Inflammatory macrophage (primary cell): Measurements from ENCODE around the gene RAB3GAP2.
"Not testable (repeated sequence)": the region's sequence is repeated elsewhere in the genome, so short reads cannot be mapped to it uniquely, and the experiment has no call there.

Source experiments
- DNase-seq, 2 donors: peaks; one replicate each; pipeline ENCODE4 v3.0.0-alpha.2; 2020 to 2022

Gene RAB3GAP2

GRCh38 chr1:220195701-220196100 is 76.6 kb downstream of the RAB3GAP2 start:
- no peak for DNase-seq

GRCh38 chr1:220189750-220190347 is 82.4 kb downstream of the RAB3GAP2 start:
- peak in 1 of 2 donors; percentile 22 for DNase-seq

DNA sequence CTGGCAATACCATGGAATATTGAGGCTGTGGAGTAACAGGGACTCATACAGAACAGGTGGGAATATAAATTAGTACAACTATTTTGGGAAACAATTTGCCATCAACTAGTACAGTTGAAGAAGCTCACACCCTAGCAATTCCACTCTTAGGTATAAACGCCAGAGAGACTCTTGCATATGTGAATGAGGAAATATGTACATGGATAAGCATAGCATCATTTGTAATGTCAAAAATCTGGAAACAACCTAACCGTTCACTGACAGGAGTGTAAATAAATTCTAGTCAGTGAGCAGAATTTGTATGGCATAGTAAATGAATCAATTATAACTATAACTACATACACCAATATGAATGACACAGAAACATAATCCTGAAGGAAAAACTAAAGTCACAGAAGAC is 83.7 kb downstream of the RAB3GAP2 start:
- no peak for DNase-seq

DNA sequence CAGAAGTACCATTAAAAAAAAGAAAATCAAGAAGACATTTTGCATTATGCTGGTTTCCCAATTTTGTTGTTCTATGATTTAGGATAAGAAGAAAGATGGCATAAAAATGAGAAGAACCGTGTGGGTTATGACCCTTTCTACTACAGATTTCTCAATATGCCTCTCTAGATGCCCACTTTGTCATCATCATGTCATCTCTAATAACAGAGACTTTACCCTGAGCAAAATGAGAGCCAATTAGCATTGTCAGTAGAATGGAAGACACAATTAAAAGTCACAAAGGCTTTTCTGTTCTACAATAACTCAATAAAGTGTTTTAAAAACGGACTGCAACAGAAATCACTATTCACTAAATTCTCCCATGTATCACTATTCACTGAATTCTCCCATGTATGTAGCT is 85.5 kb downstream of the RAB3GAP2 start:
- no peak for DNase-seq

DNA sequence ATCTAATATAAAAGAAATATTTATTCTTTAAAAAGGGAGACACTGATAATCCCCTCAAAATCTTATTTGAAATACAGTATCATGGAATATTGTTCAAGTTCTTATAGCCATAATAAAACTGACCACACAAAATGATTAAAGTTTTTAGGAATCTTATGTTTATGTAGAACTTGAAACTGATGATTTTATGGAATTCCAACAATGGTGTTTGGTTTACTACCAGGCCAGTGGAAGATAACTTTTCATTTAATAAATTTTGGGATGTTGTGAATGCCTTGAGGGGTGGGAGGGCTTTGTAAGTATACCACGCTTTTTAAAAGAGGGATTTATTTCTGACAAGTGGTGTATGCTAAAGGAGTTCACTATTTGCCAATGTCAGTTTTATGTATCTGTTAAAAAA is 87.7 kb downstream of the RAB3GAP2 start:
- DNase-seq: no peak

- DNase-seq: no peak
These were observed 89.6 kb downstream of the RAB3GAP2 start for GRCh38 chr1:220182656-220183055.

GRCh38 chr1:220182111-220182510 is 90.1 kb downstream of the RAB3GAP2 start:
- no peak for DNase-seq

DNA sequence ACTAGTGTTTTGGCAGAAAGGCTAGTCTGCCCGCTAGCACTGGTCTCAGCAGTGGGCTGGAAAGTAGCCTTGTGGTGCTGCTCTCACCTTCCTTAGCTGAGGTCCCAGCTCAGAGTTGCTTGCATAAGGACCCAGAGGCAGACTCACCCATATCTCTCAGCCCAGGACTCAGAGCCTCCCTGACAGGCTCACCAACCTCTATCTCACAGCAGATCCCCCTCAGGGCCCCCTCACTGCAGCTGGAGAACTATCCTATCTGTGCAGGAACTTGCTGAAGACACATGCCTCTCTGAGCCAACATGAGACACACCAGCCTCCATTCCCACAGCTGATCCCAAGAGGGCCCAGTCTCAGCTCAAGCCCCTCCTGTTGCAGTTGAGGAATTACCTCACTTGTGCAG is 95.7 kb downstream of the RAB3GAP2 start:
- DNase-seq: no peak

- DNase-seq: no peak
These were observed 101.3 kb downstream of the RAB3GAP2 start for GRCh38 chr1:220170836-220171526.

DNA sequence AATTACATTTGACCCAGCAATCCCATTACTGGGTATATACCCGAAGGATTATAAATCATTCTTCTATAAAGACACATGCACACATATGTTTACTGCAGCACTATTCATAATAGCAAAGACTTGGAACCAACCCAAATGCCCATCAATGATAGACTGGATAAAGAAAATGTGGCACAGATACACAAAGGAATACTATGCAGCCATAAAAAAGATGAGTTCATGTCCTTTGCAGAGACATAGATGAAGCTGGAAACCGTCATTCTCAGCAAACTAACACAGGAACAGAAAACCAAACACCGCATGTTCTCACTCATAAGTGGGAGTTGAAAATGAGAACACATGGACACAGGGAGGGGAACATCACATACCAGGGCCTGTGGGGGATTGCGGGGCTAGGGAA is 102.4 kb downstream of the RAB3GAP2 start:
- DNase-seq: not testable (repeated sequence)

DNA sequence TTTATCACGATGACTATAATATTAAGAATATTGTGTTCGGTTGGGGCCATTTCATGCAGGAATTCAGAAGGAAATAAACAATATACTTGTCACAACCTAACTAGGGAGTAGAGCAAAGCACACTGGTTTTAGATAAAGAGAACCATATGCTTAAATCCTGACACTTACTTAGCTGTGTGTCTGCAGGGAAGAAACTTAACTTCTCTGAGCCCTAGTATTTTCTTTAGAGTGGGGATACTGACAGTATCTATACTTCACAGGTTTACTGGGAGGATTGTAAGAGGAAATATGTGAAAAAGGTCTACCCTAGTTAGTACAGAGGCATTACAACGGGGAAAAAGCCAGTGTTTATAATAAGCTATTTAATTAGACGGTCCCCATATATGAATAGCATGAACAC is 105.4 kb downstream of the RAB3GAP2 start:
- no peak for DNase-seq

DNA sequence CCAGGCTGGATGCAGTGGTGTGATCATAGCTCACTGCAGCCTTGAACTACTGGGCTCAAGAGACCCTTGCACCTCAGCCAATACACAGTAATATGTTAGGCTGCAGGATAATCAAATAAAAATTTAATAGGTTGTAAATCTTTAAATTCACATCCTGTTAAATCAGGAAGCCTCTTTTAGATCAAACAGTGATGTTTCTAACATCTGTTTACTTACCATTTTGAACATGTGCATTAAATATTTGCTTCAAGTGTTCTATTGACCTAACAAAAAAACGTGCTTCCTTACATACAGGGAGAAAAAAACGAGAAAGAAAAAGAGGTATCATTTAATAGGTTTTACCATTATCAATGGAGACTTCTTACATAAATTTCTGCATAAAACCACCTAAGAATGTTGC is 107.7 kb downstream of the RAB3GAP2 start:
- DNase-seq: no peak

DNA sequence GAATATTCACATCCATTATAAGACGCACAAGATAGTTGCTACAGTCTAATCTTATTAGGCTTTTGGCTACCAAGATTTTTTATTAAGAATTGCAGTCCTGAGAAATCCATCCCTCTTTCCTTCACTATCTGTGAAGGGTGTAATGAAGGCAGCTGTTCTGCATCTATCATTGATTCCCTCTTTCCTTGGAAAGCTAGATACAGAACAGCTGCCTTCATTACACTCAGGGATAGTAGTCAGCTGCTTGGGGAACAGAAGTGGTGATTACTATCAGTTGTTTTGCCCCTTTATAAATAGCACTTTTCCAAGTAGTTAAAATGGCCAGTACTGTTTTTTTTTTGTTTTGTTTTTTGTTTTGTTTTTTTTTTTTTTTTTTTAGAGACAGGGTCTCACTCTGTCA is 108.1 kb downstream of the RAB3GAP2 start:
- DNase-seq: no peak

GRCh38 chr1:220160027-220160426 is 112.2 kb downstream of the RAB3GAP2 start:
- DNase-seq: no peak

DNA sequence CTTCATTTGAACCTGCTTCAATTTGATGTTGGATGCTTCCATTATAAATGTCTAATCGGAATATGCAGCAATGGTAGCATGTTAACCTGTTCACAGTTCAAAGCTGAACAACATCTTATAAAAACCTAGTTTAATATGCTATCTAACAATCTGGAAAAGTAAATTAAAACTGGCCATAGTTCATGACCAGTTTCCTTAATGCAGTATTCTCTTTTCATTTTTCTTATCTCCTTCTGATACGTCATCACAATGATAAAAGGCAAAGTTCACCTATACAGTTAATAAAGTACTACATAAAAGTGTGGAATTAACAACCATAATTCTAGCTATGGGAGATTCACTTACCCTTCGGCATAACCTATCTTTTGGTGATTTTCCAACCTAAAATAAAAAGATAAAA is 113.2 kb downstream of the RAB3GAP2 start:
- no peak for DNase-seq

DNA sequence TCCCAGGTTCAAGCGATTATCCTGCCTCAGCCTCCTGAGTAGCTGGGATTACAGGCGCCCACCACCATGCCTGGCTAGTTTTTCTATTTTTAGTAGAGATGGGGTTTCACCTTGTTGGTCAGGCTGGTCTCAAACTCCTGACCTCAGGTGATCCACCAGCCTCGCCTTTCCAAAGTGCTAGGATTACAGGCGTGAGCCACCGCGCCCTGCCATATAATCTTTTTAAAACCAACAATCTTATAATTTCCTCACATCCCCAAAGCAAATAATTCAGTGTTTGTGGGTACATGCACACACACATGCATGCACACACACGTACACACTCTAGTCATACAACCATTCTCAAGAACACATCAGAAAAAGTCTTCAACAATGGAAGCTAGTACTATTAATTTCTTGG is 113.7 kb downstream of the RAB3GAP2 start:
- DNase-seq: not testable (repeated sequence)

DNA sequence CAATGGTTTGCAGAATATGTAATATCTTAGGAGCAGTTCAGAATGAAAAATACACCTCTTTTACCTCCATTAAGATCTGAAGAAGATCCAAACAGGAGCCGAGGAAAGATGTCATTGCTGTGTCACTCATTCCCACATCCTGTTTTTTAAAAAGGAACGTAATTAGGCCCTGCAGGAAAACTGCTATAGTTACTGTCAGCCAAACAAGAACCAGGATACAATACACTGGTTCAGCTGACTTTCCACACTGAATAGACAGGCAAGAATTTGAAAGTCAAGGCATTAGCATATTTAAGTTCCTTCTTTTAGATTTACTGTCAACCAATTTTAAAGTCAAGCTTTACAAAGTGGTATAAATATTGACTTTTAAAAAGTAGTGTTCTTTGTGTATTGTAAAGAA is 114.5 kb downstream of the RAB3GAP2 start:
- DNase-seq: no peak

GRCh38 chr1:220156620-220157146 is 115.6 kb downstream of the RAB3GAP2 start:
- no peak for DNase-seq

GRCh38 chr1:220153147-220153546 is 119.1 kb downstream of the RAB3GAP2 start:
- DNase-seq: no peak

GRCh38 chr1:220151454-220151853 is 120.8 kb downstream of the RAB3GAP2 start:
- DNase-seq: no peak

- no peak for DNase-seq
These were observed 122.5 kb downstream of the RAB3GAP2 start for GRCh38 chr1:220149742-220150141.

- no peak for DNase-seq
These were observed 128.2 kb downstream of the RAB3GAP2 start for GRCh38 chr1:220144051-220144450.

- no peak for DNase-seq
These were observed 132.3 kb downstream of the RAB3GAP2 start for GRCh38 chr1:220139966-220140365.

GRCh38 chr1:220137019-220137786 is 135.1 kb downstream of the RAB3GAP2 start:
- no peak for DNase-seq
